IPS-NIHi7 (cell line): ENCODE data around the gene SLC35A2.

Experiments used
- DNase-seq: peaks from one replicate; pipeline ENCODE4 v3.0.0; 2012; ENCODE audit warnings: mixed read lengths; ENCODE audit errors: extremely low spot score

Gene SLC35A2

DNA sequence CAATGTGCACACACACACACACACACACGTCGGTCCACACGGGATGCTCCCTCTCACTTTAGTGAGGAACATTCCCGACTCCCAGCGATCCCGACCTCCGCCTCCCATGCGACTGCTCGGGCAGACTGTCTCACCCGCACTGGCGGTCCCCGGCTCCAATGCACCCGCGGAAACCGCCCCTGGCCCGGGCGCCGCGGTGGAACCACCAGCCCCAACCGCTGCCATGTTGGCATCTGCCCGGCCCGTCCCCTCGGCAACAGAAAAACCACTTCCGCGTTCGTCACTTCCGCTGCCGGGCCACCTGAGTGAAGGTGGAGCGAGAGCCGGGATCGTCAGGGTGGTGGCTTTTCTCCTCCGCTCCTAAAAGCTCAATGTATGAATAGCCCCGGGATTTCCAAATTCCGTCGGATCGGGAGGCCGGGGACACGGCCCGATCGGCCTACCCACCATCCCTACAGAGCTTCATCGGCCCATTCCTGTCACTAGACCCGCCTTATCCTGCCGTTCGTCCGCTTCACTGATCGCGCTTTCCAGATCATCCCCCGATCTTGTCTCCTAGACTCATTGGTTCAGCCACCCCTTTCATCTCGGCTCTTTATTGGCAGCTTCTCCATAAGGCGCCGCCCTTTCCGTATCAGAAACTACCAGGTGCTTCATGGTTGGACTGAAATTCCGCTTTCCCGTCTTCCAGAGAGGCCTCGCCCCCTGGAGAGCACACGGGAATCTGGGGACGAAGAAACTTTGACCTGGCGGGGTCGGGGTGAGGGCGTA lies at the start of gene SLC35A2:
TSS of gene SLC35A2 (minus strand) at position 235 of the 771 bp plus-strand sequence. CDS start at position 225, 10 bp downstream.
- peak; percentile 60 for DNase-seq

DNA sequence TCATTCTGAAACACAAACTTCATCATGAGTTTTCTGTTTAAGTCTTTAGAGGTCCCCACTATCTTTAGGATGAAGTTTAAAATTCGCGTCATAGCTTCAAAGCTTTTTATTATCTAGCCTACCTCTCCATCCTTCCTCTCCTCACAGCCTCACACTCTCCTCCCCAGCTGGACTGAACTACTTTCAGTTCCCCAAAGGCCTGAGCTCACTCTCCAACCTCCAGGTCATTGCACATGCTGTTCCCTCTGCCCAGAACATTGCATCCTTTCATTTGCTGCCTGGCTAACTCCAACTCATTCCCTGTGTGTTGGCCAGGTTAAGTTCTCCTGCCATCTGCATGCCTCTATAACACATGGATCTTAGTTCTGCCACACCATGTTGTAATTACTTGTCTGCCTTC lies 48.8 kb upstream of the SLC35A2 start:
- no peak for DNase-seq

GRCh38 chrX:48958635-48959094 lies 47.2 kb upstream of the SLC35A2 start:
- DNase-seq: no peak

- DNase-seq: peak; percentile 92
Observed at GRCh38 chrX:48957827-48958634, 46.6 kb upstream of the SLC35A2 start.

DNA sequence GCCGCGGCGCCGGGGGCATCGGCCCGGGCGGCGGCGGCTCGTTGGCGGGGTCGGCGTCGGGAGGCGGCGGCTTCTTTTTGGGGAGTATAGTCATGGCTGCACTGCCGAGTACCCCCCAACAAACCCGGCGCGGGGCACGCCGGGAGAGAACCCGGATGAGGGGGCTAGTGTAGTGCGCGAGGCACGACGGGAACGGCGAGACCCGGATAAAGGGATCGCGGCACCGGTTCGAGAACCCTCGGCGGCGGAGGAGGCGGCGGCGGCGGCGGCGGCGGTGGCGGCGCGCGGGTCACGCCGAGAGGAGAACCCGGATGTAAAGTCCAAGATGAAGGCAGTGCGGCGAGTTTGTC lies 46.0 kb upstream of the SLC35A2 start, which contains the start of gene OTUD5:
TSS of gene OTUD5 (minus strand) at position 131 of the 350 bp plus-strand sequence. CDS start at position 94, 37 bp downstream.
- DNase-seq: peak; percentile 63

GRCh38 chrX:48956728-48957414 lies 45.4 kb upstream of the SLC35A2 start:
- DNase-seq: no peak

- DNase-seq: no peak
Observed at GRCh38 chrX:48948589-48948988, 37.1 kb upstream of the SLC35A2 start.

DNA sequence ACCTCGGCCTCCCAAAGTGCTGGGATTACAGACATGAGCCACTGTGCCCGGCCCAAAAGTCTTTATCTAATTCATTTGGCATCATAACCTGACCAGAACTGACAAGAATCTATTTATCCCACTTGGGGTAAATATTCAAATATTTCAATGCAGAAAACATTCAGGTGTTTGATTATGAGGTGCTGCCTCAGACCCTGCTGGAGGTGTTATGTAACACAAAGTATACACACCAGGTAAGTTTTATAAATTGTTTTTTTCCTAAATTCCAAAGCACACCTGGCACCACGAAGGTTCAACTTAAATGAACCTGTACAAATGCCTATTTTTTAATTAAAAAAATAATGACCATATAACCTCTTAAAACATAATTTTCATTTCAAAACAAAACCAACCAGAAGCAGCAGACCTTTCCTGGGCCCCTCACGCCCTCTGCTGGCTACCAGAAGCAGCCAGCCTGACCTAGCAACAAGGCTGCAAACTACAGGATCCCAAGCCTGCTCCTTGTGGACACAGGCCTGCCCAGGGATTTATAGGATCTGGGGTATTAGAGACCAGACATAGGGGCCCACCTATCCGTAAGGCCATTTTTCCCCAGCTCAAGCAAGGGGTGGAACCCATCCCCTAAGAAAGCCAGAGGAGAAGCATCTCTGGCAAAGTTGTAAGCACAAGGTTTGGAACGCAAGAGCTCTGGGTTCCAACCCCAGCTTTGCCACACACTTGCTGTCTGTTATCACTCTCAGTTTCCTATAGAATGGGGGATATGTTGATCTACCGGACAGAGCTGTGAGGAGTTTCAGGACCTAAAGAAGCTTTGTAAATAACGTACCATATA lies 34.3 kb upstream of the SLC35A2 start:
- peak; percentile 65 for DNase-seq

DNA sequence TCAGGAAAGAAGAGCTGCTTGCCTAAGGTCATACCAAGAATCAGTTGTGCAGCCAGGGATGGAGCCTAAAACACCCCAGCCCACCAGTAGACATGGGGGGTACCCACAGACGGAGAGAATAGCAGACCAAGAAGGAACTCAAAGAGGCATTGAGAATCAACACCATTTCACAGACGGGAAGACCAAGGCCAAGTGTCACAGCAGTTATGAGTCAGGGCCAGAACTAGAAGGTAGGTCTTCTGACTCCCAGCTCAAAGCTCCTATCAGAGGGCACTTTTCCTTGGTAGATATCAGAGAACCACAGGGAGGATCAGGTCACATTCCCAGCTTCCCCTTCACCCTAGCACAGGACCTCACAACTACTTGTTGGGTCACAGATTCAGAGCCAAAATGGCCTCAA lies 31.4 kb upstream of the SLC35A2 start:
- DNase-seq: no peak

GRCh38 chrX:48940404-48940955 lies 29.0 kb upstream of the SLC35A2 start:
- no peak for DNase-seq

DNA sequence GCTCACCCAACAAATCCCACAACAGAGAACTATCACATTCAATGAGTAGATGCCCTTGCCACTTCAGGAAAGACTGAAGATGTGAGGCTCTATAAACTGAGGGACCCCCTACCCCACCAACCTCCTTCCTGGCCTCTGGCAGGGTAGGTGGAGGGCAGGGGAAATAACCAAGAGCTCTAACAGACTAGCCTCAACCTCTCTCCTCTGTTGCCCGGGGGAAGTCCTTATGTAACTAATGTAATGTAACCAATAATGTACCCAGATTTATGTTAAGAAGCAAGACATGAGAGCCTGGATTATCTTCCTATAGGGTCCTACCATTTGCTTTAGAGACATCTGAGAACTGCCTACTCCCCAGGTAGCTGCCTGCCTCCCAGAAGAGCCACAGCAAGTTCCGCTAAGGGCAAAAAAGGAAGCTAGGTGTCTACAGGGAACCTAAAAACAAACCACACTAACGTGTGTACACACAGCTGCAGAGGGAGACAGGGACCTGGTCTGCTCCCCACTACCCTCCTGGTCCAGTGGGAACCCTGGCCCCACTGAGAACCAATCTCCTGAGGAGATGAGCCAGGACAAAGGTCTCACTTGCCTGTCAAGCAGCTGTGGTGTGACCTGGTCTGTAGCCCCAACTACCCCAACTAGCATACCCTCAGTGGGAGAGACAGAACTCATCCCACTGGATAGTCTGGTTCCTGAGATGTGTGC lies 28.2 kb upstream of the SLC35A2 start:
- no peak for DNase-seq

GRCh38 chrX:48938721-48939425 lies 27.4 kb upstream of the SLC35A2 start:
- DNase-seq: no peak

- peak; percentile 35 for DNase-seq
Observed at GRCh38 chrX:48937054-48937907, 25.8 kb upstream of the SLC35A2 start.

DNA sequence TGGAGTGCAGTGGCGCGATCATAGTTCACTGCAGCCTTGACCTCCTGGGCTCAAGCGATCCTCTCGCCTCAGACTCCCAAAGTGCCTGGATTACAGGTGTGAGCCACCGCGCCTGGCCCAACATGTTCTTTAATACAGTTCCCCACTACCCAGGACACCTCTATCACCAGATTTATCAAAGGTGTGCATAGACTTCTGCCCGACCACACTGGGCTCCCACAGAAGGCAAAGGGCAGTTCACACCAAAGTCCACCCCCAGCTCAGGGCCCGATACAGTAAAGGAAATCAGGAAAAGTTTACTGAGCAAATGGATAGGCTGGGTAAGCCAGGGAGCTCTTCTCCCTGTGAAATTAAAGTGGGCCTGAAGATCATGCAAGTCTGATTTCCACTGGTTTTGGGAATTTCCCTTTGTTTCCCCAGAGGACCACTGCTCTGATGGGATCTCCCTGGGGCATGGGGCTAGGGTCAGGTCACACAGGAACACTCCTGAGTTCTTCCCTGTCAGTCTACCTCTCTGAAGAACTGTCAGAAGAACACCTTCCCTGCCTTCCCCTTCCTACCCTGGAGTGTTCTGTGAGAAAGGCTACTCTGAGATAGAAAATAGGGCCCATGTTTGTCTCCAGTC lies 25.1 kb upstream of the SLC35A2 start:
- no peak for DNase-seq

DNA sequence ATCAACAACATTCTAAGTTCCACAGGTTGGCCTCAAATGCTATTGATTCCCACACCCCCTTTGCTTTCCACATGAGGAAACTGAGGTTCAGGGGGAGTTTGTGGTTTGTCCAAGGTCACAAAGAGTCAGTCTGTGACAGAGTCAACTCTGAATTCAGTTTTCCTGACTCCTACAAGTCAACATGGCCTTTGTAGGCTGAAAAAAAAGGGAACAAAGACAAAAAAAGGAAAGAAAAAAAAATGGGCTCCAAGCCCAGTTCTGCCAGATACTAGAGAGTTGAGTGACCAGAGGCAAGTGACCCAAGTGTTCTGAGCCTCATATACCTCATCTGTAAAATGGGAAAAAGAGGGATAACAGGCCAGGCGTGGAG lies 23.8 kb upstream of the SLC35A2 start:
- no peak for DNase-seq

- no peak for DNase-seq
Observed at GRCh38 chrX:48934581-48935300, 23.3 kb upstream of the SLC35A2 start.

DNA sequence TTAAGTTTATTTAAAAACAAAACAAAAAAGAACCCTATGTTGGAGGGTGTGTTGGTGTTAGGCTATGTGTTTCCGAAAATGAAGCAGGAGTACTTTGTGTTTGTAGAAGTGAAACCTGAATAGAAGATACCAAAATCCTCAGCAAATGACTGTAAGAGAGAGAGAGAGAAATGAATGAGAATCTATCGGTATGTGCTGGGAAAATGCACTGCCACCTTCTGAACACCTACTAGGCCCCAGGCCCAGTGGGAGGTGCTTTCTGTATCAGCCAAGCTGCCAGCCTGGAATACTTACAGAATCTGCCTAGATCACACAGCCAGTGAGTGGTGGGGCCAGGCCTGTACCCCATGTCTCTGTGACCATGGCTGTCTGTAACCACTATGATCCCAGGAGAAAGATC lies 22.3 kb upstream of the SLC35A2 start:
- no peak for DNase-seq
